HepG2 (cell line): ENCODE data around the gene PAK1IP1. TPM values are rescaled to one million over a fixed set of nuclear protein-coding genes. Genes with fewer than 3 reads are reported as not detected.
"Not testable (repeated sequence)": the region's sequence is repeated elsewhere in the genome, so short reads cannot be mapped to it uniquely, and the experiment has no call there.

Experiments used
- ARNT2 ChIP-seq: sonication (generic); formaldehyde crosslinking; IDR thresholded peaks from 2 replicates; pipeline ENCODE4 v1.8.0; 2022; ENCODE audit warnings: mild to moderate bottlenecking, low read depth, missing genetic modification reagents, moderate library complexity
- ETV5 ChIP-seq: IDR thresholded peaks from 2 replicates; pipeline ENCODE4 v1.6.1; 2018; ENCODE audit warnings: missing biosample characterization, missing genetic modification reagents, inconsistent platforms, borderline replicate concordance
- FOSL2 ChIP-seq: sonication (generic); formaldehyde crosslinking; IDR thresholded peaks from 2 replicates; pipeline ENCODE4 v1.4.0; 2020; ENCODE audit warnings: missing genetic modification reagents
- FOXK2 ChIP-seq: fragments of 450-650 bp; IDR thresholded peaks from 2 replicates; pipeline ENCODE4 v1.6.1; 2016
- HOXA5 ChIP-seq: sonication (generic); formaldehyde crosslinking; IDR thresholded peaks from 2 replicates; pipeline ENCODE4 v1.4.0; 2020; ENCODE audit warnings: missing genetic modification reagents
- KDM4B ChIP-seq: sonication (generic); formaldehyde crosslinking; IDR thresholded peaks from 2 replicates; pipeline ENCODE4 v1.4.0; 2020; ENCODE audit warnings: missing genetic modification reagents
- KLF11 ChIP-seq: IDR thresholded peaks from 2 replicates; pipeline ENCODE4 v1.6.1; 2016; ENCODE audit warnings: missing compliant biosample characterization
- NR2C2 ChIP-seq: sonication (generic); formaldehyde crosslinking; IDR thresholded peaks from 2 replicates; pipeline ENCODE4 v1.4.0; 2020; ENCODE audit warnings: missing genetic modification reagents, mild to moderate bottlenecking, moderate library complexity, borderline replicate concordance
- PHF8 ChIP-seq: sonication (generic); formaldehyde crosslinking; IDR thresholded peaks from 2 replicates; pipeline ENCODE4 v1.5.0; 2020; ENCODE audit warnings: missing genetic modification reagents
- PITX1 ChIP-seq: sonication (generic); formaldehyde crosslinking; IDR thresholded peaks from 2 replicates; pipeline ENCODE4 v1.5.1; 2020; ENCODE audit warnings: mild to moderate bottlenecking, missing genetic modification reagents
- SNAPC2 ChIP-seq: sonication (generic); formaldehyde crosslinking; IDR thresholded peaks from 2 replicates; pipeline ENCODE4 v1.8.1; 2022; ENCODE audit warnings: mild to moderate bottlenecking, missing genetic modification reagents
- SOX6 ChIP-seq, 2 experiments: fragments of 450-650 bp in 1 of 2; sonication (generic) in 1 of 2; formaldehyde crosslinking in 1 of 2; IDR thresholded peaks; 2 replicates each; pipeline versions ENCODE4 v1.4.0 to v1.6.1; 2017 to 2020; ENCODE audit warnings: antibody characterized with exemption in 1 of 2, mild to moderate bottlenecking in 1 of 2, missing genetic modification reagents in 1 of 2
- SP5 ChIP-seq: IDR thresholded peaks from 2 replicates; pipeline ENCODE4 v1.6.1; 2016; ENCODE audit warnings: low read depth, borderline replicate concordance
- ZMYM2 ChIP-seq: sonication (generic); formaldehyde crosslinking; IDR thresholded peaks from 2 replicates; pipeline ENCODE4 v1.8.0; 2022; ENCODE audit warnings: mild to moderate bottlenecking, missing genetic modification reagents
- polyA plus RNA-seq, 8 experiments: library from polyadenylated mRNA; depleted of rRNA in 3 of 8; stranded (reverse) in 7 of 8; unstranded in 1 of 8; fragments of >200 nt; fragmentation: Illumina TruSeq in 4 of 8; extraction: Trizol in 4 of 8; gene quantifications; 2 replicates each; pipeline versions ENCODE4 v1.2.1 to v1.2.3, GENCODE V29; 2011 to 2016; ENCODE audit warnings: low read depth in 4 of 8, missing spikeins in 1 of 8, mixed read lengths in 1 of 8; ENCODE audit not compliant: insufficient read depth in 1 of 8
- total RNA-seq, 5 experiments: library from RNA; depleted of rRNA; stranded (reverse); fragments of >200 nt; fragmentation: Illumina TruSeq; extraction: Trizol; gene quantifications; 2 replicates each; pipeline ENCODE4 v1.2.3, GENCODE V29; 2016; ENCODE audit warnings: low read depth in 1 of 5
- TF ChIP-seq, protein P1 (sequence below): sonication (generic); formaldehyde crosslinking; IDR thresholded peaks from 2 replicates; pipeline ENCODE4 v1.4.0; 2020; ENCODE audit warnings: missing genetic modification reagents
- TF ChIP-seq, protein P2 (sequence below): sonication (generic); formaldehyde crosslinking; IDR thresholded peaks from 2 replicates; pipeline ENCODE4 v1.8.1; 2022; ENCODE audit warnings: mild to moderate bottlenecking, missing genetic modification reagents
- TF ChIP-seq, protein P3 (sequence below): sonication (generic); formaldehyde crosslinking; IDR thresholded peaks from 2 replicates; pipeline ENCODE4 v1.4.0; 2020; ENCODE audit warnings: missing genetic modification reagents
- TF ChIP-seq, protein P4 (sequence below): sonication (generic); formaldehyde crosslinking; IDR thresholded peaks from 2 replicates; pipeline ENCODE4 v1.5.0; 2020; ENCODE audit warnings: mild to moderate bottlenecking, missing genetic modification reagents
- TF ChIP-seq, protein P5 (sequence below): sonication (generic); formaldehyde crosslinking; IDR thresholded peaks from 2 replicates; pipeline ENCODE4 v1.4.0; 2020; ENCODE audit warnings: missing genetic modification reagents

Gene PAK1IP1
- total and polyA plus RNA-seq, 2 of the 13 experiments (the other 11 are each of a cell fraction or from before 2014, with no cell fraction given) = 23.4 to 66.2 TPM

DNA sequence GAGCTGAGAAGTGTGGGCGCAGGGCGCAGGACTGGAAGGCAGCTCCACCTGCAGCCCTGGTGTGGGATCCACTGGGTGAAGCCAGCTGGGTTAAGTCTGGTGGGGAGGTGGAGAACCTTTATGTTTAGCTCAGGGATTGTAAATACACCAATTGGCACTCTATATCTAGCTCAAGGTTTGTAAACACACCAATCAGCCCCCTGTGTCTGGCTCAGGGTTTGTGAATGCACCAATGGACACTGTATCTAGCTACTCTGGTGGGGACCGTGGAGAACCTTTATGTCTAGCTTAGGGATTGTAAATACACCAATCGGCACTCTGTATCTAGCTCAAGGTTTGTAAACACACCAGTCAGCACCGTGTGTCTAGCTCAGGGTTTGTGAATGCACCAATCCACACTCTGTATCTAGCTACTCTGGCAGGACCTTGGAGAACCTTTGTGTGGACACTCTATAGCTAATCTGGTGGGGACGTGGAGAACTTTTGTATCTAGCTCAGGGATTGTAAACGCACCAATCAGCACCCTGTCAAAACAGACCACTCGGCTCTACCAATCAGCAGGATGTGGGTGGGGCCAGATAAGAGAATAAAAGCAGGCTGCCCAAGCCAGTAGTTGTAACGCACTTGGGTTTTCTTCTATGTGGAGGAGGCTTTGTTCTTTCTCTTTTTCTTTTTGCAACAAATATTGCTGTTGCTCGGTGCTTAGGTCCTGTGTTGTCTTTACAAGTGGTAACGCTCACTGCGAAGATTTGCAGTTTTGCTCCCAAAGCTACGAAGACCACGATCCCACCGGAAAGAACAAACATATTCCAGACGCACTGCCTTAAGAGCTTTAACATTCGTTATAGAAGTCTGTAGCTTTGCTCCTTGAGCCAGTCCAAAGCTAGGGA lies 26.4 kb downstream of the PAK1IP1 start (continued):
- peak; percentile 100 for TF ChIP-seq ZMYM2
- peak; percentile 75 for TF ChIP-seq ARNT2 (CRISPR knock-in tag)
- TF ChIP-seq, protein P1, sequence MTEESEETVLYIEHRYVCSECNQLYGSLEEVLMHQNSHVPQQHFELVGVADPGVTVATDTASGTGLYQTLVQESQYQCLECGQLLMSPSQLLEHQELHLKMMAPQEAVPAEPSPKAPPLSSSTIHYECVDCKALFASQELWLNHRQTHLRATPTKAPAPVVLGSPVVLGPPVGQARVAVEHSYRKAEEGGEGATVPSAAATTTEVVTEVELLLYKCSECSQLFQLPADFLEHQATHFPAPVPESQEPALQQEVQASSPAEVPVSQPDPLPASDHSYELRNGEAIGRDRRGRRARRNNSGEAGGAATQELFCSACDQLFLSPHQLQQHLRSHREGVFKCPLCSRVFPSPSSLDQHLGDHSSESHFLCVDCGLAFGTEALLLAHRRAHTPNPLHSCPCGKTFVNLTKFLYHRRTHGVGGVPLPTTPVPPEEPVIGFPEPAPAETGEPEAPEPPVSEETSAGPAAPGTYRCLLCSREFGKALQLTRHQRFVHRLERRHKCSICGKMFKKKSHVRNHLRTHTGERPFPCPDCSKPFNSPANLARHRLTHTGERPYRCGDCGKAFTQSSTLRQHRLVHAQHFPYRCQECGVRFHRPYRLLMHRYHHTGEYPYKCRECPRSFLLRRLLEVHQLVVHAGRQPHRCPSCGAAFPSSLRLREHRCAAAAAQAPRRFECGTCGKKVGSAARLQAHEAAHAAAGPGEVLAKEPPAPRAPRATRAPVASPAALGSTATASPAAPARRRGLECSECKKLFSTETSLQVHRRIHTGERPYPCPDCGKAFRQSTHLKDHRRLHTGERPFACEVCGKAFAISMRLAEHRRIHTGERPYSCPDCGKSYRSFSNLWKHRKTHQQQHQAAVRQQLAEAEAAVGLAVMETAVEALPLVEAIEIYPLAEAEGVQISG (CRISPR knock-in tag) = peak; percentile 51
- TF ChIP-seq PITX1 (CRISPR knock-in tag) = peak; percentile 19; the same call in 1 of the 2 replicates
- TF ChIP-seq, protein P2, sequence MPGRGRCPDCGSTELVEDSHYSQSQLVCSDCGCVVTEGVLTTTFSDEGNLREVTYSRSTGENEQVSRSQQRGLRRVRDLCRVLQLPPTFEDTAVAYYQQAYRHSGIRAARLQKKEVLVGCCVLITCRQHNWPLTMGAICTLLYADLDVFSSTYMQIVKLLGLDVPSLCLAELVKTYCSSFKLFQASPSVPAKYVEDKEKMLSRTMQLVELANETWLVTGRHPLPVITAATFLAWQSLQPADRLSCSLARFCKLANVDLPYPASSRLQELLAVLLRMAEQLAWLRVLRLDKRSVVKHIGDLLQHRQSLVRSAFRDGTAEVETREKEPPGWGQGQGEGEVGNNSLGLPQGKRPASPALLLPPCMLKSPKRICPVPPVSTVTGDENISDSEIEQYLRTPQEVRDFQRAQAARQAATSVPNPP (CRISPR knock-in tag) = peak; percentile 83
- peak; percentile 76; the same call in 1 of the 2 replicates for TF ChIP-seq KLF11 (CRISPR knock-in tag)
- TF ChIP-seq, protein P3, sequence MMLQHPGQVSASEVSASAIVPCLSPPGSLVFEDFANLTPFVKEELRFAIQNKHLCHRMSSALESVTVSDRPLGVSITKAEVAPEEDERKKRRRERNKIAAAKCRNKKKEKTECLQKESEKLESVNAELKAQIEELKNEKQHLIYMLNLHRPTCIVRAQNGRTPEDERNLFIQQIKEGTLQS (CRISPR knock-in tag) = peak; percentile 43; the same call in 1 of the 2 replicates
- TF ChIP-seq SOX6 (IDR thresholded peaks at IDR 0.05) = not testable (repeated sequence)
- TF ChIP-seq SOX6 (CRISPR knock-in tag; IDR thresholded peaks at IDR 0.05) = peak; percentile 54; the same call in 1 of the 2 replicates
- TF ChIP-seq SP5 (CRISPR knock-in tag) = peak; percentile 29; the same call in 1 of the 2 replicates
- TF ChIP-seq, protein P4, sequence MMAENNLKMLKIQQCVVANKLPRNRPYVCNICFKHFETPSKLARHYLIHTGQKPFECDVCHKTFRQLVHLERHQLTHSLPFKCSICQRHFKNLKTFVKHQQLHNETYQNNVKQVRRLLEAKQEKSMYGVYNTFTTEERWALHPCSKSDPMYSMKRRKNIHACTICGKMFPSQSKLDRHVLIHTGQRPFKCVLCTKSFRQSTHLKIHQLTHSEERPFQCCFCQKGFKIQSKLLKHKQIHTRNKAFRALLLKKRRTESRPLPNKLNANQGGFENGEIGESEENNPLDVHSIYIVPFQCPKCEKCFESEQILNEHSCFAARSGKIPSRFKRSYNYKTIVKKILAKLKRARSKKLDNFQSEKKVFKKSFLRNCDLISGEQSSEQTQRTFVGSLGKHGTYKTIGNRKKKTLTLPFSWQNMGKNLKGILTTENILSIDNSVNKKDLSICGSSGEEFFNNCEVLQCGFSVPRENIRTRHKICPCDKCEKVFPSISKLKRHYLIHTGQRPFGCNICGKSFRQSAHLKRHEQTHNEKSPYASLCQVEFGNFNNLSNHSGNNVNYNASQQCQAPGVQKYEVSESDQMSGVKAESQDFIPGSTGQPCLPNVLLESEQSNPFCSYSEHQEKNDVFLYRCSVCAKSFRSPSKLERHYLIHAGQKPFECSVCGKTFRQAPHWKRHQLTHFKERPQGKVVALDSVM = 0 out of 2 replicates have a peak, but pooled peaks have one; percentile 4
- peak; percentile 45; the same call in 1 of the 2 replicates for TF ChIP-seq PHF8 (CRISPR knock-in tag)
- peak; percentile 39; the same call in 1 of the 2 replicates for TF ChIP-seq NR2C2
- TF ChIP-seq FOXK2 = peak; percentile 49
- TF ChIP-seq KDM4B (CRISPR knock-in tag) = peak; percentile 20; the same call in 1 of the 2 replicates
- TF ChIP-seq, protein P5, sequence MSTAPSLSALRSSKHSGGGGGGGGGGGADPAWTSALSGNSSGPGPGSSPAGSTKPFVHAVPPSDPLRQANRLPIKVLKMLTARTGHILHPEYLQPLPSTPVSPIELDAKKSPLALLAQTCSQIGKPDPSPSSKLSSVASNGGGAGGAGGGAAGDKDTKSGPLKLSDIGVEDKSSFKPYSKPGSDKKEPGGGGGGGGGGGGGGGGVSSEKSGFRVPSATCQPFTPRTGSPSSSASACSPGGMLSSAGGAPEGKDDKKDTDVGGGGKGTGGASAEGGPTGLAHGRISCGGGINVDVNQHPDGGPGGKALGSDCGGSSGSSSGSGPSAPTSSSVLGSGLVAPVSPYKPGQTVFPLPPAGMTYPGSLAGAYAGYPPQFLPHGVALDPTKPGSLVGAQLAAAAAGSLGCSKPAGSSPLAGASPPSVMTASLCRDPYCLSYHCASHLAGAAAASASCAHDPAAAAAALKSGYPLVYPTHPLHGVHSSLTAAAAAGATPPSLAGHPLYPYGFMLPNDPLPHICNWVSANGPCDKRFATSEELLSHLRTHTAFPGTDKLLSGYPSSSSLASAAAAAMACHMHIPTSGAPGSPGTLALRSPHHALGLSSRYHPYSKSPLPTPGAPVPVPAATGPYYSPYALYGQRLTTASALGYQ (CRISPR knock-in tag) = peak; percentile 64; the same call in 1 of the 2 replicates
- TF ChIP-seq FOSL2 (CRISPR knock-in tag) = peak; percentile 27
- peak; percentile 72; the same call in 1 of the 2 replicates for TF ChIP-seq SNAPC2 (CRISPR knock-in tag)
- TF ChIP-seq ETV5 (CRISPR knock-in tag) = peak; percentile 40; the same call in 1 of the 2 replicates
- TF ChIP-seq HOXA5 = peak; percentile 87
